ENCODE results near the gene MCAM.
A peak's percentile ranks its signal among the peaks of the same experiment; 100 is the strongest.

The MCAM gene

DNA sequence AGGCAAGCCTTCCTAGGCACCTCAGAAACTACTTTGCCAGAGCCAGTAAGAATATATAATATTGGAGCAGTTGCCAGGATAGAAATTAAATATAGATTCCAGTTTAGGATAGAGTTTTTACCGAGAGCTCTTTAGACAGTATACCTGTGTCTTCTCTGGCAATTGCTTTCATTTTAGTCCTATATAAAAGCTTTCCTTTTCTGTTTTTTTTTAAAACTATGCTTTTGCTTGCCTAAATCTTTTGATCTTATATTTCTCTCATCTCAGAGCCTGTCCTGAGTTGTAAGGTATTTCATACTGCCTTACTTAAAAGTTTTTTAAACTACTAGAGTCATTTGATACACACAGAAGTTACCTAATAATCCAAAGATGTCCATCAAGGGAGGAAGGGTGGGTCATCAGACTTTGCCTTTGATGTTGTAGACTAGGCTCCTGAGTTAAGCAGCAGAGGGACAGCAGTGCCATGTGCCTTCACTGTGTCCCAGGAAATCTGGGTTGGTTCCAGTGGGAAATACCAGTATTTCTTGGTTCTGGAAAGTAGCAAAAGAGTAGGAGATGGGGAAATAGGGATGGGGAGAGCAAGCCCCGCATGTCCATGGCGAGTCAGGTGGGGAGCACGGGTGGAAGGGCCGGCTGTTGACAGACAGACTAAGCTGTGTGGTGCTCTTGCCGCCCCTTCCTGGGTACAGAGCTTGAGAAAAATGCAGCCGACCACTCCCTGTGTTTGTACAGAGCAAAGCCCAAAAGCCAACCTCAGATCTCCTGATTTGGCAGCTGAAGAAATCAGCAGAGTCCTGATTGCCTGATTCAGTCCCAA is 11.2 kb downstream of the MCAM start:
- DNase-seq: no peak

DNA sequence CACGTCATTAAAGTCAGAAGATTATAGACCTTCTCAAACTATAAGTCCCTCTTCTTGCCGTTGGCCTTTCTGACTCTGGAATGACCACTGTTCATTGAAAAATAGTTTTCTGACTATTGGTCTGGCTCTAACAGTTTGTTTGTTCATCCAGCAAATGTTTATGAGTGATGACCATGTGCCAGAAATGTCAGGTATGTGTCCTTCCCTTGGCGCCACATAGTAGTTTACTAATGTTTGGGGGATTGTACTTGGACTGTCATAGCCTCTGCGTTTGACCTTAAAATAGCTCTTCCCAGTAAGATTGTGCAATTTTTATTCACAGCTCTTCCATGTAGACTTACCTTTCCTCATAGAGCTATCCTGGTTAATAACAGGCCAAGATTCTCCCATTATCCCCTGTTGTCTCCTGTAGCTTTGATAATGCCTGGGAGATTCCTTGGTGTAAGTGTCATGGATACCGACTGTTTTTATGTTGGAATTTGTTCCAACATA is 13.7 kb downstream of the MCAM start:
- DNase-seq: no peak

DNA sequence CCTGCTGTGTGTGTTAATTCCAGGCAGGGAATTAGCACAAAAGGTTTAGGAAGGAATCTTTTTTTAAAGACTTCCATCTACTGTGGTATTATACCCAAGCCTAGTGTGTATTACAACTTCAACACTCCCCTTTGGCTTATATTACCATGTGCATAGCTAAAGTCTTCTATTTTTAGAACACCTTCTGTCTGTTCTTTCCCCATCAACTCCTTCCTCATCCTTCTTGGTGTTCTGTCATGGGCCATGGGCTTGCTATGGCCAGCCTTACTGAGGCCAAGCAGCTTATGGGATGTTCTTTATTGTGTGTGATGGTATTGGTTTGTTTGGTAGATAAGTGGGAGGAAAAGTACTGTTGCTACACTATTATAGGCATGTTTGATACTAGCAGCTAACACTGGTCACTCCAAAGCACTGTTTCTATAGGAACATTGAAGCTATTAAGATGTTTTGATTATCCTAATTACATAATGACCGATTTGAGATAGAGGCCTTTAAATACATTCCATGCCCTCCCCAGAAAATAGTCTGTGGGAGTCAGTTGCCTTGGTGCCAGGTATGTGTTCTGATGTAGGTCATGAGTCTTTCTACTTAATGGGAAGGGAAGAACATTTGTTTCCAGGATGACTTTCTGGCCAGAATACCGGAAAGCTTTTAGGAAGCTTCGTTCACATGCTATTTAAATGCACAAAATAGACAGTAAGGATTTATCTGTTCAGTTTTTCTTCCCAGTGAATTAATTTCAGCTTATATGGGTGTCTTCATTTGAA is 16.5 kb downstream of the MCAM start:
- DNase-seq: no peak

DNA sequence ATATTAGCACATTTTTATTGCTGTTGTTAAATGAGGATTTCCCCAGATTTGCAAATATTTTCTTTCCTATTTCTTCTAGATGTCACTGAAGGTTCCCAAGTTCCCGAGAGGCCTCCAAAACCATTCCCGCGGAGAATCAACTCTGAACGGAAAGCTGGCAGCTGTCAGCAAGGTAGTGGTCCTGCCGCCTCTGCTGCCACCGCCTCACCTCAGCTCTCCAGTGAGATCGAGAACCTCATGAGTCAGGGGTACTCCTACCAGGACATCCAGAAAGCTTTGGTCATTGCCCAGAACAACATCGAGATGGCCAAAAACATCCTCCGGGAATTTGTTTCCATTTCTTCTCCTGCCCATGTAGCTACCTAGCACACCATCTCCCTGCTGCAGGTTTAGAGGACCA is 17.5 kb downstream of the MCAM start:
- DNase-seq: no peak

DNA sequence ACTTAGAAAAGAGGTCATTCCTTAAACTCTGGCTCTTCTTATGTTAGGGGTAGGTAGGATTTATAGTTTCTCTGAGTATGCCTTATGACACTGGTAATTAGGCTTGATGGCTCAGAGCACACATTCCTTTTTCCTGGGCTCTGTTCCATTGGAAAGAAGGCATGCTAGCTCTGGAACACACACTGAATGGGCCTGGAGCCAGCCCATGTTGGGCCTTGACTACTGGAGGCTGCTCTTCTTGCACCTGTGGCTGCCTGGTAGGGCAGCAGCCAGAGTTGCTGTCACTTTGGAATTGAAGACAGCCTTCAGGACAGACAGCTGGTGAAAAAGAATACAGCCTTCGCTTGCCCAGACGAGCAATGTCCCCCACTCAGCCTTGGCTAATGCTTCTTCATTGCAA is 18.2 kb downstream of the MCAM start:
- no peak for DNase-seq

DNA sequence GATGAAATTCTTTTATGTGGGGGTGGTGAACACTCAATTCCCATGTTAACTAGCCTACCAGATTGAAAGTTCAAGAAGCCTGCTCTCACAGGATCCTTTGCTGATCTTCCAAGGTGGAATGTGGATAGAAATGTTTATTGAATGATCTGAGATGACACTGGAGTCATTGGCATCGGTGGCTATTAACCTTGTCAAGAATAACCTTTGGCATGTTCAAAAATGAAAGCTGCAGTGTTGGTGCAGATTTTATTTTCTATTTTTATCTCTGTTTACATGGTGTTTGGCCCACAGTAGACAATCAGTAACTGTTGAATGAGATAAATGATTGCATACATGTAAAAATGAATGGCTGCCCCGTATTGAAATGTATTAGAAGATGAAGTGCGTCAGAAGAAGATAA is 19.0 kb downstream of the MCAM start:
- no peak for DNase-seq

DNA sequence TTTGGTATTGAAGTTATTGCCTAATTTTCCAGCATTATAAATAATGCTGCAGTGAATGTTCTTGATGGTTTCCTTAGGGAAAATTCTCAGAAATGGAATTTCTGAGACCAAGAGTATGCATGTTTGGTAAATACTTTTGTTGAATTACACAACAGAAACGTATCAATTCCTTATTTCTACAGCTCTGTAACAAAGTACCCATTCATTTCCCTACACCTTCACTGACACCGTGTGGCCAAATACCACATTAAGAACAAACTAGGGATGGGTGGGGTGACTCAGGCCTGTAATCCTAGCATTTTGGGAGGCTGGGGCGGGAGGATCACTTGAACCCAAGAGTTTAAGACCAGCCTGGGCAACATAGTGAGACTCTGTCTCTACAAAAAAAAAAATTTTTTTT is 21.8 kb downstream of the MCAM start:
- peak; percentile 42 for DNase-seq

DNA sequence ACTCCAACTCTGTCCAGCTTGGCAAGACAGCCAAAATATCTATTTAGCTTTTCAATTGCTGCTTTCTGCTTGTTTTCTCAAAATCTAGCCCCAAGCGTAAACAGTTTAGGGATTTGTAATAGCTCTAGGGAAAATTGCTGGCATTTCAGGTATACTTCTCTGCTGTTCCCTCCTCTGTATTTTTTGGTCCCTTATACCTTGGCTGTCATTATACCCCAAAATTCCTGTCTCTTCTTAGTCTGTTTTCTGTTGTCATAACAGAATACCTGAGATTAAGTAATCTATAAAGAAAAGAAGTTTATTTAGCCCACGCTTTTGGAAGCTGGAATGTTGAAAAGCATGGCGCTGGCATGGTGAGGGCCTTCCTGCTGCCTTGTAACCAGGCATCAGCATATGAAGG is 23.5 kb downstream of the MCAM start:
- DNase-seq: no peak

DNA sequence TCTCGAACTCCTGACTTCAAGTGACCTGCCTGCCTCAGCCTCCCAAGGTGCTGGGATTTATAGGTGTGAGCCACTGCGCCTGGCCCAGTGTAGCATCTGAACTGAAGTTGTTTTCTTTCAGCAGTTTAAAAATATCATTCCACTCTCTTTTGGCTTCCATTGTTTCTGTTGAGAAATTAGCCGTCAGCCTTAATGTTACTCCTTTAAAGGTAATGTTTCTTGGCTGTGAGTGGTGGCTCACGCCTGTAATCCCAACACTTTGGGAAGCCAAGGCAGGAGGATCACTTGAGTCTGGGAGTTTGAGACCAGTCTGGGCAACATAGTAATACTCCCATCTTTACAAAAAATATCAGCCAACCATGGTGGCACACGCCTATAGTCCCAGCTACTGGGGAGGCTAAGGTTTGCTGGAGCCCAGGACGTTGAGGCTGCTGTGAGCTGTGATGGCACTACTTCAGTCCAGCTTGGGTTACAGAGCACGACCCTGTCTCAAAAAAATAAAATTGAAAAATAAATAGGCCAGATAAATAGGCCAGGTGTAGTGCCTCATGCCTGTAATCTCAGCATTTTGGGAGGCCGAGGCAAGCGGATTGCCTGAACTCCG is 25.9 kb downstream of the MCAM start:
- DNase-seq: no peak

DNA sequence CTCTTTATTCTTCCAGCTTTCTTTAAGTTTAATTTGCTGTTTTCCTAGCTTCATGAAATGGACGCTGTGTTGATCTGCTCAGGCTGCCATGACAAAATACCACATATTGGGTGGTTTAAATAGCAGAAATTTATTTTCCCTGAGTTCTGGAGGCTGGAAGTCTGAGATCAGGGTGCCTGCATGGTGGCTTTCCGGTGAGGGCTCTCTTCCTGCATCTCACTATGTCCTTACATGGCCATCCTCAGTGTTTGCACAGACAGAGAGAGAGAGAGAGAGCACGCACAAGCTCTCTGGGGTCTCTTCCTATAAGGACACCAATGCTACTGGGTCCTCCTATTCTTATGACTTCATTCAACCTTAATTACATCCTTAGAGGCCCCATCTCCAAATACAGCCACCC is 28.7 kb downstream of the MCAM start:
- DNase-seq: no peak

DNA sequence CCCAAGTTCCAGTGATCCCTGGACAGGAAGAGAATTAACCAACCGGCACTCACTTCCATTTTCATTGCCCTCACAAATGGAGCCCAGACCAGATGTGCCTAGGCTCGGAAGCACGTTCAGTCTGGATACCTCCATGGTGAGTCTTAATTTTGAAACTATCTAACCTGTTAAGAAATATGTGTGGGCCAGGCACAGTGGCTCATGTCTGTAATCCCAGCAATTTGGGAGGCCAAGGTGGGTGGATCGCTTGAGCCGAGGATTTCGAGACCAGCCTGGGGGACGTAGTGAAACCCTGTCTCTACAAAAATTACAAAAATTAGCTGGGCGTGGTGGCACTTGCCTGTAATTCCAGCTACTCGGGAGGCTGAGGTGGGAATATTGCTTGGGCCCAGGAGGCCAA is 31.5 kb downstream of the MCAM start:
- no peak for DNase-seq

DNA sequence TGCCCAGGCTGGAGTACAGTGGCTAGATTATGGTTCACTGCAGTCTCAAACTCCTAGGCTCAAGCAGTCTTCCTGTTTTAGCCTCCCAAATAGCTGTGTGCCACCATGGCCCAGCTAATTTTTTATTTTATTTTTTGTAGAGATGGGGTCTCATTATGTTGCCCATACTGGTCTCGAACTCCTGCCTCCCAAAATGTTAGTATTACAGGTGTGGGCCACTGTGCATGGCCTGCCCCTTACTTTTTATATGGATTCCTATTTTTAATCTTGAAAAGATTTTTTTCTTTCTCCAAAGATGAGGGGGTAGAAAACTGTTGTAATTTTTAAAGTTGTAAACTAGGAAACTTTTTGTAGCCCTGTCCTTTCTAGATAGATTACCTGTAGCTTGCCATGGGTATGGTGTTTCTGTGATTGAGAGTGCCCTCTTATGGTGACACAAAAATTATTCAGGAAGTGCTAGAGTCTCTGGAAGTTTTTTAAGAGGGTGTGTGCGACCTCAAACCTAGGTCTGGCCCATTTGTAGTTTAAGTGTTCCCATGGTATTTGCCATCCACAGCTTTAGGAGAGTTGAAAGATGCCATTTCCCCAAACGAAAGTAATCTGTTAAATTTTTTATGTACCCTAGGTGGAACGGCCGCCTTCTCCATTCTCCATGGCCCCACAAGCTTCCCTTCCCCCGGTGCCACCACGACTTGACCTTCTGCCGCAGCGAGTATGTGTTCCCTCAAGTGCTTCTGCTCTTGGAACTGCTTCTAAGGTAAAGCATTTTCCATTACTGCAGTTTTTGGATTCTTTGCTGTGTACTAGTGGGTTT is 32.4 kb downstream of the MCAM start:
- DNase-seq: peak; percentile 75

DNA sequence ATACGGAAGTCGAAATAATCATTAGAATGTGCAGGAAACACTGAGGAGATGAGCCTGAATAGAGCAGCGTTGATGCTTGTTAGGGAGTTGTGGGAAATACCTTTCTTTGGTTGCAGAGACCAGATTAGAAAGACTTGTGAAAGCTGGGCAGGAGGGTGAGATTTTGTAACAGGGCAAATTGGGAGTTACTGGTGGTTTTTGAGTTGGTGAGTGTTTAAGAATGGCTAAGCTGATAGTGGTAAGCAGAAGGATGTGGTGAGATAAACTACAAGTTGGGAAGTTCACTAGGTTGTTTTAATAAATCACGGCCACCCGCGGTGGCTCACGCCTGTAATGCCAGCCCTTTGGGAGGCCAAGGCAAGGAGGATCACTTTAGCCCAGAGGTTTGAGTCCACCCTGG is 34.4 kb downstream of the MCAM start:
- DNase-seq: peak; percentile 74

DNA sequence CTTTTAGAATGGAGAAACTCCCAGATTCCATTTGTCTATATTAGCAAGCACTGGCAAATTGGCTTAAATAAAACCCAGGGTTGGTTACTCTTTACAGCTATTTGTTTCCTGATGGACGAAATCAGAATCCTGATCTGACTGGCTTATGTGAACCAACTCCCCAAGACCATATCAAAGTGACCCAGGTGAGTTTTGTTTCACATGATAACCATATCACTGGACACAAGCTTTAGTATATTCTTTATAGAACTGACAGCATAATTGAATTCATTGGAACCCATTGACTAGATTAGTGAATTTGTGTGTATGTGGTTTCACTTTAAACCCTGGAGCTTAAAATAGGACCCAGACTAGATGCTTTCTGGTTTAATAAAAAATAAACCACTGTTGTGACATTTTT is 39.3 kb downstream of the MCAM start:
- no peak for DNase-seq

DNA sequence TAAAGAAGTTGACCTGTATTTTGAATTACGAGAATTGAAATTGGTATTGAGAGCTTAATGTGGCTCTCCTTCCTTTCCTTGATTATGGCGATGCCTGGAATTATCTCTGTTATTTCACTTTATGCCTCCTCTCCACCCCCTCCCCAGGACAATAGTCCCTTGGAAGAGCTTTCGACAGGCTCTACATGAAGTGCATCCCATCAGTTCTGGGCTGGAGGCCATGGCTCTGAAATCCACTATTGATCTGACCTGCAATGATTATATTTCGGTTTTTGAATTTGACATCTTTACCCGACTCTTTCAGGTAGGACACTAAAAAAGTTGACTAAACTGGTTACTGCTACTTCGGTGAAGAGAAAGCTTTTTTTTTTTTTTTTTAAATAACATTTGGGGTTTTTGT is 43.2 kb downstream of the MCAM start:
- DNase-seq: no peak

DNA sequence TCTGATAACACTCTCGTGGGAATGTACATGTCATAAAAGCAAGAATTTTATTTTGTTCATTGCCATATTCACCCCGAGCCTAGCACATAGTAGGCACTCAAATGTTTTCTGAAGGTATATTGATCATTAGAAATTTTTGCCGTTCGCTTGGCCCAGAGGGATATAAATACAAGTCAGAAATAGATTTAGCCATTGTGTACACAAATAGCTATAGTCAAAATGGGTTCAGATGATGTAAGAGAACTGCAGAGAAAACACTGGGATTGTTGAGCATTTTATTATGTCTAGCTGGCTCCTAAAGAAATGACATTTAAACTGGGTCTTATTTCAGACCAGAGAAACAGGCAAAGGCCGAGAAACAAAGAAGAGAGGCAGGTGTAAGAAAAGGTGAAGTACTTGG is 49.3 kb downstream of the MCAM start:
- no peak for DNase-seq

DNA sequence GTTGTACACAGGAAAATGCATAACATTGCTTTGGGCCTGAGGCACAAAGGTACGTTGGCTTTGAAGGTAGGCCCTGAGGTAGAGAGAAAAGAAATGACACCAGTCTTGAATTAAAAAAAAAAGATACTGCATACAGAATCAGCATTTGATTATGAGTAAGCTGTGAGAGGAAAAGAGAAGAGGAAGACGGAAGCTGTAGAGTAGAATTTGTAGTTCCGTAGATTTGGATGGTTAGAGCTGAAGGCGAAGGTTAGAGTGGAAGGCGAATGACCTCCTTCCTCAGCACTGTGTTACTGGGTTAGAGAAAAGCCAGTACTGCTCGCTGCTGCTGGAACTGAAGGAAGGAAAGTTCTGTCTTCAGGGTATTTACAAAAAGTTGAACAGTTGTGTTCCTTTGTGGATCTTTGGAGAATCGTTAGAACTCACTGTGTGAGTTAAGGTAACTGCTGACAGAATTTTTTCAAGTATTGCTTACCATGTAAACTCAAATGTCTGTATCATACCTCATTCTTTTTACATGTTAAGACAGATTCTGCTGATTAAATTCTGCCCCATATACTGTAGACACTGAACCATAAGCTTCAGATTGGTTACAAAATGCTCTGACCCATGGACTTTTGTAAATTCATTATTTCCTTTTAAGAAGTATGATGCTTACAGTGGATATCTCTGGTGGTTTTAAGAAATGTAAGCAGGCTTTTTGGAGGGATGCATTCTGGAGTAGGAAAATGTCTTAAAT is 50.2 kb downstream of the MCAM start:
- no peak for DNase-seq

DNA sequence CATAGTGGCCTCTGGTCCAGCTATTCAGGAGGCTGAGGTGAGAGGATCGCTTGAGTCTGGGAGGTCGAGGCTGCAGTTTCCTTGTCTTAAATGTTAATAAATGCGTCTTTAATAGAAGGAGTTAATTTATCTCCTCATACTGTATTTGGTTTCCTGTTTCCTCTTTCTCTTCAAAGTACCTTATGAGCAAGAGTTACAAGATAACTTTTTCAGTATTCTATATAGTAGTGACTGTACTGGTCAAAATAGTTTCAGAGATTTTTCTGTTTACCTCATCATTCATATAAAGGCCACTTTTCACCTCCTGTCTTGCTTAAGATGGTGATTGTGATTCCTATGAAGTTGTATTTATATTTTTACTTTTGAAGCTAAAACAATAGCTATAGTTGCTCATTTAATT is 50.9 kb downstream of the MCAM start:
- no peak for DNase-seq

DNA sequence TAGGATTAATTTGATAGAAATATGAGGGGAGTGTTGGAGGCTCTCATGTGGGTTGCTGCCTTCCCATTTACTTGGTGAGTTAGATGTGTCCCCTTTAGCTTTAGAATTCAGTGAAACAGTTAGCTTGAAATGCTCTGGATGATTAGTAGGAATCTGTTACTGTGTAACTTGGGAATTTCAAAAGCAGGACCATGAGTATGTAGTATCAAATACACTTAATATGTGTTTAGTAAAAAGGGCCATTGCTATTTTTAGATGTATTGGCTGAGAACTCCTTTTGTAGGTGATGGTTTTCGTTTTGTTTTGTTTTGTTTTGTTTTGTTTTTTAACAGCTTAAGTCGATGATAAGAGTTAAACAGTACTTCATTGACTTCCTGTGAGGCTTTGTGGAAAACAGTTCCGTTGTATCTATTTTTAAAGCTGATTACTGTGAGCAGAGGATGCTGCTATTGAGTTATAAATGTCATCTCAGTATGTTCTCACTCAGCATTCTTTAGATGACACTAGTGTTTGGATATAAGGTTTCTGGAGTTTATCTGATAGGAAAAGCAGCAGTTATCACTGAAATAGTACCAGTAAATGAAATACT is 53.5 kb downstream of the MCAM start:
- peak; percentile 18 for DNase-seq

DNA sequence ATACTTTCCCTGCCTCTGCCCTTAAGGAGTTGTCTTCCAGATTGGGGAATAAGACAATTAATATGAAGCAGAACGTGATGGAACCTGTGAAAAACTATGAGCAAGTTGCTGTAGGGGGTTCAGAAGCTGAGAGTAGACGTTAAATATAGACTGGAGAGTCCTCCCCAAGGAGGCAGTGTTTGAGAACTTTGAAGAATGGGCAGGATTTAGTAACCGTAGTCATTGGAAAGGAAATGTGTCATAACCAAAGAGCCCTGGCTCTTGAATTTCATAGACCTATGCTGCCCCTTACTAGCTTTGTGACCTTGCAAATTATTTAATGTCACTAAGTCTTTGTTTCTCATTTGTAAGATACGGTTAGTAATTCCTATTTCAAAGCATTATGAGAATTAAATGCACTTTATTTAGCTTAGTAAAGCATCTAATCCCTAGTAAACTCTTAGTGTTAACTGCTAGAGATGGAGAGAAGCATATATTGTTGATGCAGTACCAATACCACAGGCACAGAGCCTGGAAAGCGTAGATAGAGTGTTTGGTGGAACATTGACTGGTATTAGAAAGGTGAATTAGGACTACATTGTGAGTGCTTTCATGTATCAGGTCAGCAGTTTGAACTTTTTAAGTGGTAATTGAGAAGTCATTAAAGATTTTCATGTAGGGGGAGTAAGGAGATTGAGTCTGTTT is 54.1 kb downstream of the MCAM start:
- peak; percentile 37 for DNase-seq

DNA sequence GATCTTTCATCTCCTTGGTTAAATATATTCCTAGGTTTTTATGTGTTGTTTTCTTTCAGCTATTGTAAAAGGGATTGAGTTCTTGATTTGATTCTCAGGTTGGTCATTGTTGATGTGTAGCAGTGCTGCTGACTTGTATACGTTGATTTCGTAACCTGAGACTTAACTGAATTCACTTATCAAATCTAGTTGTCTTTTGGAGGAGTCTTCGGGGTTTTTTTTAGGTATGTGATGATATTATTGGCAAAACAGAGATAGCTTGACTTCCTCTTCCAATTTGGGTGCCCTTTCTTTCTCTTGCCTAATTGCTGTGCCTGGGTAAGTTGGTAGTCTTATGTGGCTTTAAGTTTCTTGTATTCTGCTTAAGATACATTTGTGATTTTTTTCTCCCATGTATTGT is 57.9 kb downstream of the MCAM start:
- DNase-seq: peak; percentile 50
